Osteoblast (primary cell): Measurements from ENCODE around the gene HM13. TPM values are rescaled to one million over a fixed set of nuclear protein-coding genes. Genes with fewer than 3 reads are reported as not detected.
"Not testable (repeated sequence)": the region's sequence is repeated elsewhere in the genome, so short reads cannot be mapped to it uniquely, and the experiment has no call there.

Experiments used
- DNase-seq: peaks from one replicate; pipeline ENCODE4 v3.0.0; 2011; ENCODE audit warnings: low spot score, mixed read lengths; ENCODE audit not compliant: insufficient read length; ENCODE audit errors: missing footprints
- H2AFZ ChIP-seq: 2 replicates; pipeline ENCODE4 v1.6.0; 2011; ENCODE audit warnings: mild to moderate bottlenecking, low read length
- H3K27ac ChIP-seq: 2 replicates; pipeline ENCODE4 v1.5.1; 2011; ENCODE audit warnings: mild to moderate bottlenecking, low read depth, low read length, moderate library complexity
- H3K27me3 ChIP-seq: 2 replicates; pipeline ENCODE4 v1.6.0; 2012; ENCODE audit warnings: mild to moderate bottlenecking, control low read depth, inconsistent platforms, low read length, moderate library complexity; ENCODE audit not compliant: insufficient read depth
- H3K36me3 ChIP-seq: 2 replicates; pipeline ENCODE4 v1.5.1; 2011; ENCODE audit warnings: mild to moderate bottlenecking, low read length, control low read depth, moderate library complexity; ENCODE audit not compliant: insufficient read depth
- H3K4me1 ChIP-seq: 2 replicates; pipeline ENCODE4 v1.5.1; 2011; ENCODE audit warnings: mild to moderate bottlenecking, low read length, control low read depth, moderate library complexity; ENCODE audit not compliant: insufficient read depth
- H3K4me2 ChIP-seq: 2 replicates; pipeline ENCODE4 v1.6.0; 2011; ENCODE audit warnings: mild to moderate bottlenecking, low read length; ENCODE audit not compliant: insufficient read depth
- H3K4me3 ChIP-seq: fragments of 200-600 bp; sonication (generic); 3 replicates; pipeline ENCODE4 v1.5.1; 2012; ENCODE audit warnings: mild to moderate bottlenecking, low read length, inconsistent platforms; ENCODE audit not compliant: insufficient read depth
- H3K79me2 ChIP-seq: 2 replicates; pipeline ENCODE4 v1.6.0; 2012; ENCODE audit warnings: mild to moderate bottlenecking, low read length, control low read depth, inconsistent platforms; ENCODE audit not compliant: insufficient read depth
- H3K9me3 ChIP-seq: 2 replicates; pipeline ENCODE4 v1.5.1; 2011; ENCODE audit warnings: low read depth, low read length, control low read depth
- H4K20me1 ChIP-seq: 2 replicates; pipeline ENCODE4 v1.6.0; 2012; ENCODE audit warnings: mild to moderate bottlenecking, low read length, control low read depth; ENCODE audit not compliant: insufficient read depth
- CTCF ChIP-seq: IDR thresholded peaks from 2 replicates; pipeline ENCODE4 v1.5.1; 2011; ENCODE audit warnings: mild to moderate bottlenecking, low read depth, low read length, moderate library complexity; ENCODE audit errors: extremely low read depth
- total RNA-seq: library from RNA; depleted of rRNA; stranded (reverse); fragments of >200 nt; gene quantifications from 2 replicates; pipeline ENCODE4 v1.2.3, GENCODE V29; 2012

HM13 gene
- total RNA-seq, 1 donor = 85.8 TPM

GRCh38 chr20:31544600-31544999, 30.4 kb downstream of the HM13 start:
- Histone ChIP-seq H3K79me2 (peaks cover 60% of the 10 kb centered on the region), H4K20me1 (peaks cover 2% of the 10 kb centered on the region), H3K27ac (peak overlapping the region; percentile 78), H3K4me2 (peak overlapping the region; percentile 34), H3K9me3 (no peaks in the 10 kb centered on the region), H3K4me1 (peaks cover 50% of the 10 kb centered on the region), H3K4me3 (no peak overlapping the region), H3K27me3 (no peaks in the 10 kb centered on the region), H3K36me3 (peaks cover 57% of the 10 kb centered on the region), H2AFZ (no peak overlapping the region)
- TF ChIP-seq CTCF = no peak
- no peak for DNase-seq

- H3K79me2 ChIP-seq = peaks cover 60% of the 10 kb centered on the region
- not testable (repeated sequence) for H3K27me3 ChIP-seq, H3K9me3 ChIP-seq, H3K4me2 ChIP-seq, H4K20me1 ChIP-seq, H3K4me3 ChIP-seq, DNase-seq, H2AFZ ChIP-seq
- H3K27ac ChIP-seq = peak overlapping the region; percentile 78
- peaks cover 50% of the 10 kb centered on the region for H3K4me1 ChIP-seq
- H3K36me3 ChIP-seq = peaks cover 59% of the 10 kb centered on the region
Measured at GRCh38 chr20:31545621-31546040, 31.4 kb downstream of the HM13 start.

GRCh38 chr20:31547017-31547675, 32.9 kb downstream of the HM13 start:
- peaks cover 68% of the 10 kb centered on the region for H3K36me3 ChIP-seq

GRCh38 chr20:31547720-31548298, 33.6 kb downstream of the HM13 start:
- Histone ChIP-seq H3K4me1 (peaks cover 39% of the 10 kb centered on the region), H3K9me3 (no peaks in the 10 kb centered on the region), H4K20me1 (peaks cover 6% of the 10 kb centered on the region), H3K27me3 (no peaks in the 10 kb centered on the region), H3K27ac (peak overlapping the region; percentile 97), H3K4me3 (peak overlapping the region; percentile 75), H3K79me2 (peaks cover 53% of the 10 kb centered on the region), H3K4me2 (peak overlapping the region; percentile 90), H2AFZ (no peak overlapping the region), H3K36me3 (peaks cover 69% of the 10 kb centered on the region)
- no peak for TF ChIP-seq CTCF
- peak; percentile 23 for DNase-seq

More at GRCh38 chr20:31547017-31547675, 32.9 kb downstream of the HM13 start:
- H3K9me3 ChIP-seq = no peaks in the 10 kb centered on the region
- no peaks in the 10 kb centered on the region for H3K27me3 ChIP-seq
- H3K27ac ChIP-seq = peak overlapping the region; percentile 97
- H3K4me2 ChIP-seq = peak overlapping the region; percentile 90
- H3K79me2 ChIP-seq = peaks cover 57% of the 10 kb centered on the region
- peak overlapping the region; percentile 78 for H2AFZ ChIP-seq
- H3K4me3 ChIP-seq = peak overlapping the region; percentile 75
- peaks cover 42% of the 10 kb centered on the region for H3K4me1 ChIP-seq
- H4K20me1 ChIP-seq = peaks cover 1% of the 10 kb centered on the region
- no peak for TF ChIP-seq CTCF
- peak; percentile 90 for DNase-seq
